DMS114 treated with DMSO at 0.1 percent for 48 hours (cell line): ENCODE results near the gene PTEN.

Source experiments
- DNase-seq: peaks from one replicate; lab custom pipeline; 2025; ENCODE audit not compliant: unreplicated experiment; lab: John Stamatoyannopoulos, UW

Gene PTEN

DNA sequence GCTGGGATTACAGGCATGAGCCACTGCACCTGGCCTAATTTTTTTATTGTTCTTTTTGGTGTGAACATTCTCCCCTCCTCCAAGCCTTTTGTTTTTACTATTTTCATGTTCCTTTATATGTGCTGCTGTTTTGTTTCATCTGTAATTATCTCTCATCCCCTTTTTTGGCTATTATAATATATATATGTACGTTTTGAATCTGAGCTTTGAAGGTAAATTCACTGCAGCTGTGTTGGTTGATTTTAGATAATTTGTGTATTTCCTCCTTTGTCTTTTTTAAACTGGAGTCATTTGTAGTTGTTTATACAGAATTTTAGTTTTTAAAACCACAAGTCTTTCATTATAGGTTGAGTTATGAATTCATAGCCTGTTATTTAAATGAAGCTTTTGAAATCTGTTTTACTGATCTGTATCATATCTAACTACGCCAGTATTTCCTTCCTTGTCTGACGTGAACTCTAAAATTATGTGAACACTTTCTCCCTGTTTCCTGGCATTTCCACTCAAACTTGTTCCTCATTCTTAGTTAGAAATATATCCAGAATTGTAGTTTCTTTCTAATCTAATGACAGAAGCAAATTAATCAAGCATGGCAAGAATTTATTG is 54.9 kb downstream of the PTEN start:
- no peak for DNase-seq

DNA sequence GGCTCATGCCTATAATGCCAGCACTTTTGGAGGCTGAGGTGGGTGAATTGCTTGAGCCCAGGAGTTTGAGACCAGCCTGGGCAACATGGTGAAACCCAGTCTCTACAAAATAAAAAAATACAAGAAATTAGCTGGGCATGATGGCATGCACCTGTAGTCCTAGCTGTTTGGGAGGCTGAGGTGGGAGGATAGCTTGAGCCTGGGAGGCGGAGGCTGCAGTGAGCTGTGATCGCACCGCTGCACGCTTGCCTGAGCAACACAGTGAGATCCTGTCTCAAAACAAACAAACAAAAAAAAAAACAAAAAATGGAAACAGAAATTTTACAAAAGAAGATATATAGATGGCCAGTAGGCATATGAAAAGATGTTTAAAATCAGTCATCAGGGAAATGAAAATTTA is 57.1 kb downstream of the PTEN start:
- no peak for DNase-seq

DNA sequence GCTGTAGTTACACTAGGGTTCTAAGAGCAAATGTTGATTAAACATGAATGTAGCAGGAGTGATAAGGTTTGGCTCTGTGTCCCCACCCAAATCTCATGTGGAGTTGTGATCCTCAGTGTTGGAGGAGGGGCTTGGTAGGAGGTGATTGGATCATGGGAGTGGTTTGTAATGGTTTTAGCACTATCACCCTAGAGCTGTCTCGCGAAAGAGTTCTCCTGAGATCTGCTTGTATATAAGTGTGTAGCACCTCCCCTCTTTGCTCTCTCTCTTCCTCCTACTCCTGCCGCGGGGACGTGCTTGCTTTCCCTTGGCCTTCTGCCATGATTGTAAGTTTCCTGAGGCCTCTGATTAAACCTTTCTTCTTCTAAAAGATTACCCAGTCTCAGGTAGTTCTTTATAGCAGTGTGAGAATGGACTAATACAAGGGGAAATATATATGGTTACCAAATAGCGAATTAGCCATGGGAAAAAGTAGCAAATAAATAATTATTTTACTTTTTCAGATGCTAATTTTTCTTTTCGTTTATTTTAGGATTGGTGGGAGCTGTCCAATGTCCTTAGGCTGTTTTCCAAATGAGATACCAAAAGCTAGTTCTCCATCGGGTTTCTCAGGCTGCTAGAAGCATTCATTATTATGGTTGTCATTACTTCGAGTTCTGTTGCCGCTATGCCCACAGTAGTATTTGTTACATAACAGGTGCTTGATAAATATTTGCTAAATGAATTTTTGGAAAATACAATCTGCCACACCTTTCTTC is 58.7 kb downstream of the PTEN start:
- DNase-seq, result no peak

DNA sequence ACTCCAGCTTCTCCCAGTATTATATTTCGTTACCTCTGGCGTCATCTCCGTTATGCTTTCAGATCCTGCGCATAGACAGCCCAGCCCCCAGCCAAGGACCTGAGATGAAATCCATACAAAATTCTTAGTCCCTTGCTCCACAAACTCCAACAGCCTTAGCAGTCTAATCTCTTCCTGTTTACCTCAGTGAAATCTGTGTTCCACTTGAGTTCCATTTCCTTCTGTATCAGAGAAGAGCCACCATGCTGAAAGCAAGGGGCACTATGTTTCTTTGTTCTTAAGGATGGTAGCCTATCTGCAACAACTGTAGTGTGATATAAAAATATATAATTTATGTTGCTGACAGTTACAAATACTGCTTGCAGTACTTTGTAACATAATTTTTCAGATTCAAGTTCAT is 59.8 kb downstream of the PTEN start:
- DNase-seq, result no peak

DNA sequence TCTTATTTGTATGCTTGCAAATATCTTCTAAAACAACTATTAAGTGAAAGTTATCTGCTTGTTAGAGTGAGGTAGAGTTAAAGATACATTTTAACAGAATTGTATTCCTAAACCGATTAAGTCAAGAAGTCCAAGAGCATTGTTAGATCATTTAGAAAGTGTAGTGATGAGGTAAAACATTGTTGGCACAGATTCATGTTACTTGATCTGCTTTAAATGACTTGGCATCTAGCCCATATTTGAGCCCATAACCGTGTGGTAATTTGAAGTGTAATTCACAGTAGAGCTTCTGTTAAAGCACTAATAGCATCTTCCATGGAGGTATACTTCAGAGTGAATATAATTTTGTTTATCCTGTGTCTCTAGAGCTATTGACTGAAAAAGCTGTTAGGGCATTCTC is 62.1 kb downstream of the PTEN start:
- DNase-seq, result no peak

DNA sequence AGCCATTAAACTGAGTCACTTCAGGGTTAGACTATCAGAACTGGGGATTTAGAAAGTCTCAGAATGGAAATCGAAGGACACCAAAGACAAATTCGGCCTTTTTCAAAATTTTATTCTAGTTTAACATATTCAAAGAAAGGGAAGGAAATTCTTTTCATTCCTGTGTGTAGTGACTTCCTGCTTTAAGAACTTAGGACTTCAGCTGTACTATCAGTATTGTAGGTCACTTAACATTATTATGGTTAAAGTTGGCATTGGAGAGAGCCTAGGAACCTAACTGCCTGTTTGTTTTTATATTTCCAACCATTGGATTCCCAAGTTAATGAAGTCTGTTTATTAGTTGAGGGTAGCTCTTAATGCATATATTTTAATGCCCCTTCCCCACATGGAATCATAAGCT is 63.7 kb downstream of the PTEN start:
- DNase-seq, result no peak

DNA sequence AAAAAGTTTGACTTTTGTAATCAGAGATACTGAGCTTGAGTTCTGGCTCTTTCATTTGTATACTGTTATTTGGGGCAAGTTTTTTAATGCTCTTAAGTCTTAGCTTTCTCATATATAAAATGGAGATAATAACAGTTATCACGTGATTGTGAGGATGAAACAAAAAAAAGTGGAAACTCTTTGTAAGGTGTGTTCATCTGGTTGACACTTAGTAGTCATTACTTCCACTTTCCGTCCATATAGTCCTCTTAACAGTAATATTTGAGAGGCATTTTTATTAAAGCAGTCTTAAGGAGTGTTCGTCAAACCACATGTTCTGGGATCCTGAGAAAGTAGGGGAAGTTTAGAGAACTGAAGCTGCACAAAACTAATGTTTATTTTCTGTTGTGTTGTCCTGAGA is 65.6 kb downstream of the PTEN start:
- DNase-seq, result no peak

DNA sequence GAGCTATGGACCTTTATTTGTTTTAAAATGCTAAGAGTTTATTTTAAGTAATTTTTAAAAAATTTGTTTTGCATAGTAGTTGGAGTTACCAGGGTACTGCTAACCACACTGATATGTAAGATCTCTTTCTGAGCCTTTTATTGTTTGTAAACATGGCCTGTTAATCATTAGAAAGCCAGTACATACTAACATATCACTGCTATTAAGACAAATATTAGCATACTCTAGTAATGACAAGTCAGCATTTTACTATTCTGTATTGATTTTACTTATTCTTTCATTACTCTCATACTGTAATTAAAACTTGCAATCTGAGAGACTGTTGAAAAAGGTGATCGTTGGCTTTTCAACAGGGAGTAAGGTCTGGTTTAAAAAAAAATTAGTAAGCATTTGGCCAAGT is 66.7 kb downstream of the PTEN start:
- no peak for DNase-seq

DNA sequence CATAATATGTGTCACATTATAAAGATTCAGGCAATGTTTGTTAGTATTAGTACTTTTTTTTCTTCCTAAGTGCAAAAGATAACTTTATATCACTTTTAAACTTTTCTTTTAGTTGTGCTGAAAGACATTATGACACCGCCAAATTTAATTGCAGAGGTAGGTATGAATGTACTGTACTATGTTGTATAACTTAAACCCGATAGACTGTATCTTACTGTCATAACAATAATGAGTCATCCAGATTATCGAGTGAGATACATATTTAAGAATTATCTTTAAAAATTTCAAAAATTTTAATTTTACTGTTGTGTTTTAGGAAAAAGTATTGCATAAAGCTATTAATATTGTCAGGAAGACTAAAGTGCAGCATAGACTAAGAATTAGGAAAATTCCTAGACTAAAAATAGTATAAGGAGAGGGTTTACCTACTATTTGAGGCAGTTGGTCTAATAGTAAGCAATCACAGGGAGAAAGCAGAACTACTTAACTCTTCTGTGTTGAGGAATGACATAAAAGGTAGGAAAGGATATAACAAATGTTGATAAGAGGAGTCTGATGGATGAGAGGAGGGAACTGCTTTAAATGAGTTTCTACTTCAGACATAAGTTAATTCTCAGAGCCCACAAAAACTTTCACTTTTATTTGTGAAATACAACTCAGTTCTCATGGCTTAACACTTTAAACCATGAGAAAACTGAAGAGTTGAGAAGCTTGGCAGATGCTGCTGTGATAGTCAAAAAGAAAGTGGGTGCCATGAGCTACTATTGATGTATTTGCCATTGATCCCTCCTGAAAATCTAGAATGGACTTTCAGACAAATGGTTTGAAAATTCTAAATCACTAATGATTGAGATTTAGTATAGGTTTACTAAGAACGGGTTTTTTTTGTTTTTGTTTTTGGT is 67.8 kb downstream of the PTEN start:
- no peak for DNase-seq

DNA sequence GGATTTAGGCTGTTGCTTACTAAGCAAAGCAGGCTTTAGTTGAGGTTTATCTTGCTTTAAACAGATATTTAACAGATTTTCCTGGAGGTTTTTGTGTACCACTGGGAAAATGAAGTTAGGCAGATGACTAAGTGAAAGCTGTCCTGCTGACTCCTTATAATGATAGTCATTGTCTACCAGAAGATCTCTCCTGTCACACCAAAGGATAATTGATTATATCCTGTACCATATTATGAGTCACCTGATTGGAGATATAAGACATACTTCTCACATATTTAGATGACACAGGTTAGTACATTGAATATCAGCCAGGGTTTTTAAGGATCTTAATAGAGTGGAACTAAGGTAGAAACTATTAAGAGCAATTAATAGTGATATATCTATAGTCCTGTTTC is 68.4 kb downstream of the PTEN start:
- DNase-seq, result no peak

DNA sequence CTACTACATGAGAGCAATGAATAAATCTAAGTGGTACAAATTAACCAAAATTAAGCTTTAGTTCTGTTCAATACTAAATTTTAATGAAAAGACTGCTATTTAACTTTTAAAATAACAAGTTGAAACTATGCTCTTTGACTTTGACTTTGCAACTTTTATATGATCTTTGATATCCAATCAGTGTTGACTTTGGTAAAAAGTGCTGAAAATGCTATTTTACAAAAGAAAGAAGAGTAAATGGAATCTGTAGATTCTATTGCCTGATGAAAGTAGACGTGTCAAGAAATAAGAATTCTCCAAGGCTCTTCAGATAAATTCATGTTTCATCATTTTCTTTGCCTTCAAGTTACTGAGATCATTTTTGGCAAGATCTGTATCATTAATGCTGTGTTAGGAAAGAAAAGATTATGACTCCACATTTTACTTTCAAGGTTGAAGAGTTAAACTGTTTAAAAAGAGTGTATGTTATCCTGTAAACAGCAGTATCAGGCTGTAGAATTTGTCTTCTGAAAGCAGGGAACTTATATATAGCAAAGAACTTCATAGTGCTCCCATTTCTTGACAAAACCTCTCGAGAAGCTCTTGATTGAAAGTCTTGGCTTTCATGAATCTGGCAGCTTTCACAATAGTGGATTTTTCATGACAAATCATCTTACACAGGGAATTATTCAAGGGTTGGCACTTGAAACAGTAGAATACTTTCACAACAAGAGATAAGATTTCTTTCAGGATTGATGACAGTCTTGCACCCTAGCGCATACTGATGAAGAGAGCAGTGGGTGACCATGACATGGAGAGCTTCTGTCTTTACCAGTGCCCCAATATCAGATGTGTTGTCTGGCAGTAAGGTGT is 72.1 kb downstream of the PTEN start:
- no peak for DNase-seq

DNA sequence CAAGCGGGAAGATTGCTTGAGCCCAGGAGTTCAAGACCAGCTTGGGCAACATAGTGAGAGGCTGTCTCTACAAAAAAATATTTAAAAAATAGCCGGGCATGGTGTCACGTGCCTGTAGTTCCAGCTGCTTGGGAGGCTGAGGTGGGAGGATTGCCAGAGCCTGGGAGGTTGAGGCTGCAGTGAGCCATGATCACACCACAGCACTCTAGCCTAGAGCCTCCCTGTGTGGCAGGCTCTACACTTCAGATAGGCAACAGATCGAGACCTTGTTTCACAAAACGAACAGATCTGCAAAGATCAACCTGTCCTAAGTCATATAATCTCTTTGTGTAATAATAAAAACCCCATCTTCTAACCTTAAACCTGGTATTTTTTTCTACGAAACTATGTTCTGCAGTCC is 76.8 kb downstream of the PTEN start:
- no peak for DNase-seq

DNA sequence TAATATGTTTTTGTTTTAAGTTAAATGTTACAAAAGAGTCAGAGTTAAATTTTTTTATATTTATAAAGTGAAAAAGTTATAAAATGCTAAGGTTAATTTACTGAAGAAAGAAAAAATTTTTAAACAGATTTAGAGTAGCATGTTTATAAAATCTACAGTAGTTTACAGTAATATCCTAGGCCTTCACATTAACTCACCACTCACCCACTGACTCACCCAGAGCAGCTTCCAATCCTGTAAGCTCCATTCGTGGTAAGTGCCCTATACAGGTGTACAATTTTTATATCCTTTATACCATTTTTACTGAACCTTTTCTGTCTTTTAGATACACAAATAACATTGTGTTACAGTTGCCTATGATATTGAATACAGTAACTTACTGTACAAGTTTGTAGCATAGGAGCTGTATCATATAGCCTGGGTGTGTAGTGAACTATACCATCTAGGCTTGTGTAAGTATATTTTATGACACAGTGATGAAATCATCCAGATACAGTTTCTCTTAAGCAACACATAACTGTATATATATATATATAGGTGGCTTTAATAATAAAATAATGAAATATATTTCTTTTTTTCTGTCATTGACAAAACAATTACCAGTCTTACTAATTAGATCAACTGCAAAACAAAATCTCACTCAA is 79.6 kb downstream of the PTEN start:
- no peak for DNase-seq

DNA sequence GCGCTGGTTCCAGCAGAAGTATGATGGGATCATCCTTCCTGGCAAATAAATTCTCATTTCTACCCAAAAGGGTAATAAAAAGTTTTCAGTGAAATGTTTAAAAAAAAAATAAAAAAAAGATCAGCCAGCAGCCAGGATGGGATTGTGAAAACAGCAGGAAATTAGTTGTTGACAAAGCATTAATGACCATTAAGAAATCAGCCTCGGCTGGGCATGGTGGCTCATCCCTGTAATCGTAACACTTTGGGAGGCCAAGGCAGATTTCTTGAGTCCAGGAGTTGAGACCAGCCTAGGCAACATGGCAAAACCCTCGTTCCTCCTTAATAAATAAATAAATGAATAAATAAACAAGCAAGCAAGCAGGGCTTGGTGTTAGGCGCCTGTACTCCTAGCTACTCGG is 82.6 kb downstream of the PTEN start:
- no peak for DNase-seq

DNA sequence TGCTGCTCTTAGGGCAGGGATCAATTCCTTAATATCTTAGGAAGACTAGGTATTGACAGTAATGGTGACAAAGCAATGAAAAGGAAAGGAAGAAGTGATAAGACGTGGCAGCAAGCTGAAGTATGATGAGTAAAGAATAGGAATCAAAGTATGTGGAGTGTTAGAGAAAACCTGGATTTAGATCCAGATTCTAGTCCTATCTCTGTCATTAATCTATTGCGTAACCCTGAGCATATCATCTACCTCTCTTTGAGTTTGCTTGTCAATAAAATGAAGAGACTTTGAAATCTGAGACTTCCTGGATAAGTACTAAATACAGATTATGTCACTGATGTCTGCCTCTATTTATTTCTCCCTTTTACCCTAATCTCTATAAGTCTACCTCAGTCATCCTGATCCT is 89.2 kb downstream of the PTEN start:
- no peak for DNase-seq

DNA sequence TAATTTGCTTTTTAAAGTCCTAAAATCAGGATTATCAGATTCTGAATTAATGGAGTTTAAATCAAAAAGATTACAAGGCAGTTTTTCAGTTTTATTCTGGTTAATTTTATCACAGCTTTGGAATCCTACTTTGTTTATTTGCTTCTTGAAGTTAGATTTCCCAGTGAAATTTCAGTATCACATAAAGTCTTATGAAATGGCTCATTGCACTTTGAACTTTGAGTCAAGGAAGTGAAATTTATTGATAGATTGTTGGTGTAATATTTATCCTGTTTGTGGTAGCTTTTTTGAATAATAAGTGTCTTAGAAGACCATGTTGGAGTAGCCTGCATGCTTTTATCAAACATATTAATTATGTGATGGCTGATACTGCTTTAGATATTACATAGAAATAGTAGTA is 92.6 kb downstream of the PTEN start:
- no peak for DNase-seq

DNA sequence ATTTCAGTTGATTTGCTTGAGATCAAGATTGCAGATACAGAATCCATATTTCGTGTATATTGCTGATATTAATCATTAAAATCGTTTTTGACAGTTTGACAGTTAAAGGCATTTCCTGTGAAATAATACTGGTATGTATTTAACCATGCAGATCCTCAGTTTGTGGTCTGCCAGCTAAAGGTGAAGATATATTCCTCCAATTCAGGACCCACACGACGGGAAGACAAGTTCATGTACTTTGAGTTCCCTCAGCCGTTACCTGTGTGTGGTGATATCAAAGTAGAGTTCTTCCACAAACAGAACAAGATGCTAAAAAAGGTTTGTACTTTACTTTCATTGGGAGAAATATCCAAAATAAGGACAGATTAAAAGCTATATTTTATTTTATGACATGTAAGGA is 94.3 kb downstream of the PTEN start:
- no peak for DNase-seq

DNA sequence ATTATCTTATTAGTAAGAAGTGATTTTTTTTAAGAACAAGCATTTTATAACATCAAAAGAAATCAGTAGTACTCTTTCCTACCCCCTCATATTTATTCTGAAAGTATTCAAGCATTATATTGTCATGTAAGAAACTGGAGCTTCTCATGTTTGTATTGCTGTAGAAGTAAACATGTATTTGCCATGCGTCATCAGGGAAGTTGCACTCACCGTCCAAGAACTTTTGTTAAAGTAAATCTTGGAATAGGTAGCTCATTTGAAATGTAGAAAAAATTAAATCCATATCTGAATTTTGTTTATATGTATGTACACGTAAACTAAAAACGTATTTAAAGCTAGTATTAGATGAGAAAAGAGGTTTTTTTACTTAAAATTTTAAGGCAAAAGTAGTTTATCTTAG is 96.8 kb downstream of the PTEN start:
- no peak for DNase-seq

DNA sequence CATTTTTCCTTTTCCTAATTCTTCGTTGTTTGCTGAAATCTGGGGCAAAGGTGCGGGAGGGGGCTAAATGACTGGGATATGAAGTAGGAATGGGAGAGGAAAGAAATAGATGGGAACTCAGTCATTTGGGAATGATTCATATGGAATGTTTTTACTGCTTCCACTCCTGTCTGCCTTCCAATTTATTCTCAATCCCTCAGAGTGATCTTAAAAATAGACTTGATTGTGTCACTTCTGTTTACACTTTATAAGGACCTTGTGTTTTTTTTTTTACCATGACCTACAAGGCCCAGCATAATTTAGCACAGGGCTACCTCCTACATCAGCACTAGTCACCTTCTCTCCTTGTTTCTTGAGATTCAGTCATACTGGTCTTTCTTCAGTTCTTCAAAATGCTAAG is 97.9 kb downstream of the PTEN start:
- DNase-seq, result no peak

DNA sequence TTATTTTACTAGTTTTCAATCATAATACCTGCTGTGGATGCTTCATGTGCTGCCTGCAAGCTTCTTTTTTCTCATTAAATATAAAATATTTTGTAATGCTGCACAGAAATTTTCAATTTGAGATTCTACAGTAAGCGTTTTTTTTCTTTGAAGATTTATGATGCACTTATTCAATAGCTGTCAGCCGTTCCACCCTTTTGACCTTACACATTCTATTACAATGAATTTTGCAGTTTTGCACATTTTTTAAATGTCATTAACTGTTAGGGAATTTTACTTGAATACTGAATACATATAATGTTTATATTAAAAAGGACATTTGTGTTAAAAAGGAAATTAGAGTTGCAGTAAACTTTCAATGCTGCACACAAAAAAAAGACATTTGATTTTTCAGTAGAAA is 103.0 kb downstream of the PTEN start:
- no peak for DNase-seq

DNA sequence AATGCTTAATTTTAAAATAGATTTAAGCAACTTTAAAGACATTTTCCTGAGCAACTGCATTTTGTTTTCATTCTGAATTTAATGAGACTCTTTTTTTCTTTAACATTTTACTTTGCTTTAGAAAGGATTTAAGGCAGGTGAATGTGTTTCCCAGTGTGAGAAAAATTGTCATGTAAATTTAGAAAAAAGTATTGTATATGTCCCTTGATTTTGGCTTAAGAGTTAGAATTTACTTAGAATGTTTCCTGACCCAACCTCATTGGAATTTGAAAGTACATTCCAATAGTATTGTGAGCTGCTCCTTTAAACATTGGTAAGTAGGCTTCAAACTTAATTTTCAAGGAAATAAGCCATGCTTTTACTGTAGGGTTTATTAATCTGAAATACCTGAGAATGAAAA is 110.2 kb downstream of the PTEN start:
- DNase-seq, result no peak
